ENCODE measurements around the gene GLI1.
A peak's percentile ranks its signal among the peaks of the same experiment; 100 is the strongest.

GLI1 gene

DNA sequence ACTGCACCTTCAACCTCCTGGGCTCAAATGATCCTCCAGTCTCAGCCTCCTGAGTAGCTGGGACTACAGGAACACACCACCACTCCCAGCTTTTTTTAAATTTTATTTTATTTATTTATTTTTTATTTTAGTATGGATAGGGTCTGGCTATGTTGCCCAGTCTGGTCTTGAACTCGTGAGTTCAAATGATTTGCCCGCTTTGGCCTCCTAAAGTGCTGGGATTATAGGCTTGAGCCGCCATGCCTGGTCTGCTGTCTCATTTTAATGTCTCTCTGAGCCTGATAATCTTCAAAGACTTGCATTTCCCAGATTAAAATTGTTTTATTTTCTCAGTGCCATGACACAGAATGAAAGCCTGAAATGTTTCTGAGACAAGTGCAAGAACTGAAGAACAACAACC lies 26.2 kb upstream of the GLI1 start:
- Histone ChIP-seq H3K4me1 (ENCODE audit: insufficient read depth, low read length) (peaks cover 27% of the 10 kb centered on the region), H3K9ac (ENCODE audit: low read depth, low read length) (no peak overlapping the region), H2AFZ (ENCODE audit: low read depth, low read length) (no peak overlapping the region), H3K79me2 (ENCODE audit: insufficient read depth, low read length) (peaks cover 31% of the 10 kb centered on the region), H3K27me3 (ENCODE audit: insufficient read depth, low read length, poor library complexity) (no peaks in the 10 kb centered on the region), H4K20me1 (ENCODE audit: insufficient read depth, low read length) (no peaks in the 10 kb centered on the region), H3K4me2 (ENCODE audit: insufficient read depth, low read length) (no peak overlapping the region), H3K27ac (ENCODE audit: low read length) (no peak overlapping the region), H3K36me3 (ENCODE audit: insufficient read depth, low read length) (no peaks in the 10 kb centered on the region), H3K9me3 (ENCODE audit: insufficient read depth, low read length, severe bottlenecking) (no peaks in the 10 kb centered on the region), H3K4me3 (ENCODE audit: low read depth in 1 of 2, low read length in 2 of 2) (no peak overlapping the region)
- DNase-seq, result no peak
- no peak for TF ChIP-seq EZH2 (IDR thresholded peaks at IDR 0.05; ENCODE audit: borderline replicate concordance, low read depth, low read length, severe bottlenecking)
- TF ChIP-seq CTCF (IDR thresholded peaks at IDR 0.05; ENCODE audit: borderline replicate concordance, extremely low read depth, low read length, poor library complexity, severe bottlenecking), result no peak
- no peak for ATAC-seq (ENCODE audit: insufficient read depth, low read depth)

DNA sequence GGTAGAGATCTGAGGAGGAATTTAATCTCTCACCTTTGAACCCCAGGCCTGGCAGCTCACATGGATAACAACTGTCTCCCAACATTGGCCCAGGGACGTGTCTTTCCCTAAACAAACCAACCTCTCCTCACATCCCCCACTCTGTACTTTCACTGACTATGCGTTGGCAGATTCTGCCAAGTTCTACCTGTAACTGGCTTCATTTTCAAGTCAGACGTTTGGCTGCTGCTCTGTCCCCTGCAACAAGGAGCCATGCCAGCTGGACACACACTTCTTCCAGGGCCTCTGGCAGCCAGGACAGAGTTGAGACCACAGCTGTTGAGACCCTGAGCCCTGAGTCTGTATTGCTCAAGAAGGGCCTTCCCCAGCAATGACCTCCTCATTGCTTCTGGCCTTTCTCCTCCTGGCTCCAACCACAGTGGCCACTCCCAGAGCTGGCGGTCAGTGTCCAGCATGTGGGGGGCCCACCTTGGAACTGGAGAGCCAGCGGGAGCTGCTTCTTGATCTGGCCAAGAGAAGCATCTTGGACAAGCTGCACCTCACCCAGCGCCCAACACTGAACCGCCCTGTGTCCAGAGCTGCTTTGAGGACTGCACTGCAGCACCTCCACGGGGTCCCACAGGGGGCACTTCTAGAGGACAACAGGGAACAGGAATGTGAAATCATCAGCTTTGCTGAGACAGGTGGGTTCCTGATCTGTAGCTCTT lies 24.9 kb upstream of the GLI1 start, which contains the start of gene INHBC:
INHBC (plus strand) TSS at position 268 of the 707 bp plus-strand sequence; CDS start at position 371, 103 bp downstream.
- Histone ChIP-seq H3K27ac (ENCODE audit: low read length) (no peak within 1 kb of the TSS), H2AFZ (ENCODE audit: low read depth, low read length) (no peak within 1 kb of the TSS)
- ATAC-seq (ENCODE audit: insufficient read depth, low read depth), result no peak

GRCh38 chr12:57435293-57435692 lies 24.3 kb upstream of the GLI1 start:
- Histone ChIP-seq H3K4me3 (ENCODE audit: low read depth in 1 of 2, low read length in 2 of 2) (no peak overlapping the region), H3K4me2 (ENCODE audit: insufficient read depth, low read length) (no peak overlapping the region)

More for the DNA sequence above, 24.9 kb upstream of the GLI1 start, which contains the start of gene INHBC:
- TF ChIP-seq EZH2 (IDR thresholded peaks at IDR 0.05; ENCODE audit: borderline replicate concordance, low read depth, low read length, severe bottlenecking), result no peak
- H3K27me3 ChIP-seq (ENCODE audit: insufficient read depth, low read length, poor library complexity), result no peaks in the 10 kb centered on the region
- no peak within 1 kb of the TSS for H3K4me3 ChIP-seq (ENCODE audit: low read depth in 1 of 2, low read length in 2 of 2)
- peaks cover 18% of the 10 kb centered on the region for H3K4me1 ChIP-seq (ENCODE audit: insufficient read depth, low read length)
- no peaks in the 10 kb centered on the region for H4K20me1 ChIP-seq (ENCODE audit: insufficient read depth, low read length)
- DNase-seq, result no peak
- peaks cover 18% of the 10 kb centered on the region for H3K79me2 ChIP-seq (ENCODE audit: insufficient read depth, low read length)
- no peak within 1 kb of the TSS for H3K4me2 ChIP-seq (ENCODE audit: insufficient read depth, low read length)
- H3K9ac ChIP-seq (ENCODE audit: low read depth, low read length), result no peak within 1 kb of the TSS
- H3K9me3 ChIP-seq (ENCODE audit: insufficient read depth, low read length, severe bottlenecking), result no peaks in the 10 kb centered on the region
- H3K36me3 ChIP-seq (ENCODE audit: insufficient read depth, low read length), result no peaks in the 10 kb centered on the region

More at GRCh38 chr12:57435293-57435692, 24.3 kb upstream of the GLI1 start:
- no peaks in the 10 kb centered on the region for H3K9me3 ChIP-seq (ENCODE audit: insufficient read depth, low read length, severe bottlenecking)
- H3K36me3 ChIP-seq (ENCODE audit: insufficient read depth, low read length), result no peaks in the 10 kb centered on the region
- ATAC-seq (ENCODE audit: insufficient read depth, low read depth), result no peak
- H3K27me3 ChIP-seq (ENCODE audit: insufficient read depth, low read length, poor library complexity), result no peaks in the 10 kb centered on the region
- H2AFZ ChIP-seq (ENCODE audit: low read depth, low read length), result no peak overlapping the region
- peak; percentile 33 for DNase-seq
- H3K4me1 ChIP-seq (ENCODE audit: insufficient read depth, low read length), result peaks cover 14% of the 10 kb centered on the region
- no peaks in the 10 kb centered on the region for H4K20me1 ChIP-seq (ENCODE audit: insufficient read depth, low read length)
- H3K9ac ChIP-seq (ENCODE audit: low read depth, low read length), result no peak overlapping the region
- TF ChIP-seq EZH2 (IDR thresholded peaks at IDR 0.05; ENCODE audit: borderline replicate concordance, low read depth, low read length, severe bottlenecking) (no peak), CTCF (IDR thresholded peaks at IDR 0.05; ENCODE audit: borderline replicate concordance, extremely low read depth, low read length, poor library complexity, severe bottlenecking) (no peak)
- peaks cover 12% of the 10 kb centered on the region for H3K79me2 ChIP-seq (ENCODE audit: insufficient read depth, low read length)
- no peak overlapping the region for H3K27ac ChIP-seq (ENCODE audit: low read length)
